ENCODE results near the gene PITPNB.

Gene PITPNB

DNA sequence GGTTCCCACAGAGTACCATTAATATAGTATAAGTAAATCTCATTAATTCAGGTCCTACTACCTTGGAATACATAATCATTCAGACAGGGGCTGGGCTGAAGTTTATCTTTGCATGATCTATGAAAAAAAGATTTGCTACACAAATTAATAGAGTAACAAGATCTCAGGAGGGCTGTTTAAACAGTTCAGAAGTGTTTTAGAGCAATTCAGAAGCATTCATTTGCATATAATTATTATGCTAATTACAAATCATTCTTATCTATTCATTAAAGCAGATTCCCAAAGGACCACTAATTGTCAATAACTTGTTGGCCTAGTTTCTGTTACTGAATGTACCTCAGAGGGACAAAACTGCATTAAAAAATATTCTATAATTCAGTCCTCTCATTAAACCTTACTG is 40.5 kb downstream of the PITPNB start:
- DNase-seq: no peak

DNA sequence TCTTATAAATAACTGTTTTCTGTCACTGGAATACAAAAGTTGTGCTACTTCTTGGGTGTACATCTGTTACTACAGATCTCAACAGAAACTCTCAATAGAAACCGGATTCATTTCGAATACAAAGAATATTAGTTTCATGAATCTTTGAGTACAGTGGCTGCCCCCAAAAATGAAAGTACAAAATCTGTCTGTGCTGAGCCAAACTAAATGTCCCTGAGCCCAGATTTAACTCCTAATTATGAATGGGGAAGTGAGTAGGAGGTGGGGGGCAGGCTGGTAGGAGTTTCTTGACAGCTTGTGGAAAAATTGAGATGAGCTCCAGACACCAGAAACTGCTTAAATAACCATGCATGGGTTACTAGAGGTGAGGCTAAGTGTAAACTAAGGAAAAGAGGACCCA is 41.6 kb downstream of the PITPNB start:
- no peak for DNase-seq

DNA sequence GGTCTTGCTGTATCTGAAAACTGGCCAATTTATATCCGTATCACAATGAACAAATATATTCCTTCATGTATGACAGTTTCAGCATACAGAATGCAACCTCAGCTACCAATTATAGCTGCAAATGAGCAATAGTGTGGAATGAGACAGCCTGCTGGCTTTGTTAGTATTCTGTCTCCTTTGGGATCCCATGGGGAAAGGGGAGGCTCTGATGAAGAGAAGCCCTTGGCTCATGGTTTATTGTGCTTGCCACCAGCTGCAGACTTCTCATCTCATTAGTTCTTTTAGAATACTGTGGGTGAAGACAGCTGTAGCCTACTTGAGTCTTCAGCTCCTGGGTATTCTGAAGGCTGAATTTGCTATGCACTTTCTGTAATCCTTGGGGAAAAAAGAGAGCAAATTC is 42.4 kb downstream of the PITPNB start:
- DNase-seq: peak; percentile 93

DNA sequence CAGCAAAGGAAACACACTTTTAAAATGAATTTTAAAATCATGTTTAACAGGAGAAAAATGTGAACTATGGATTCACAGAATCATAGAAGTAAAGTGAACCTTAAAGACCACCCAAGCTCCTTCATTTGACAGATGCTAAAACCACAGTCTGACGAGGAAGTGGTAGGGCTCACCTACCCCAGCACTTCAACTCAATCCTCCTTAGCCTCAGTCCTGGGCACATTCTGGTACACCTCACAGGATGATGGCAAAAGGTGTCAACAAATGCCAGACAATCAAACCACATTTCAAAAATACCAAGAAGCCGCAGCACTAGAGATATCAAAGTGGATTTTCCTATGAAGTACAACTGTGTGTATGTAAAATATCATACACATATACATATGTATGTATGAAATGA is 43.1 kb downstream of the PITPNB start:
- DNase-seq: no peak

DNA sequence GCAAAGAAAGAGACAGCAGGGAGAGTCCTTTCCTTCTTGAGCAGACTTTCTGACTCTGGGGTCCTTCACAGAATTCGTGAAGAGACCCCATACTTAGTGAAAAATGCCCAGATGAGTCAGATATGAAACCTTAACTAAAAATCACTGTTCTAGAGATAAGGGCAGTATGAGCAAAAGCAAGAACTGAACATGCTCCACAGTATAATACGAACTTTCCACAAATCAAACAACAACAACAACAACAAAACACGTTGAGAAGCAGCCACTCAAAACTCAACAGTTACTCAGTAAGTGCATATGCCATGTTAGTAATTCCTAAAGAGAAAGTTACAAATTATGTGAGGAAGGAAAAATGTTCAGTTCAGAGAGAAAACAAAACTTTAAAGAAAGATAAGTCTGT is 44.3 kb downstream of the PITPNB start:
- DNase-seq: no peak

DNA sequence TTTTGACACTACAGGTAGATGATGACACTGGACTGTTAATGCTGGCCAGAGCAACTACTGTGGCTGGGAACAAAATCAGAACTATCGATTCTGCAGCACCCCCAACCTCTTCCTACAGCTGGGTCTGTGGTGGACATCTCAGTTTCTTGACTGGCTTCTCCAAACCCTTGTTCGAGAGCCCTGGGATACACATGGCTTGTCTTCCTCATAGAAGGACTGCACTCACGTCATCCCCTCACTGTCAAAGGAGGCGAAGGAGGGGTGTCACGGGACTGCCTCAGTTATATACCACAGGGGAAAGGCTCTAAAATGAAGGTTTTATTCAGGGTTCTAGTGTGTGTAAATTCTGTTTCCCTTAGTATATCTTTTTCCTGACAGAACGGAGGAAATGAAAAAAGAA is 44.9 kb downstream of the PITPNB start:
- DNase-seq: no peak

DNA sequence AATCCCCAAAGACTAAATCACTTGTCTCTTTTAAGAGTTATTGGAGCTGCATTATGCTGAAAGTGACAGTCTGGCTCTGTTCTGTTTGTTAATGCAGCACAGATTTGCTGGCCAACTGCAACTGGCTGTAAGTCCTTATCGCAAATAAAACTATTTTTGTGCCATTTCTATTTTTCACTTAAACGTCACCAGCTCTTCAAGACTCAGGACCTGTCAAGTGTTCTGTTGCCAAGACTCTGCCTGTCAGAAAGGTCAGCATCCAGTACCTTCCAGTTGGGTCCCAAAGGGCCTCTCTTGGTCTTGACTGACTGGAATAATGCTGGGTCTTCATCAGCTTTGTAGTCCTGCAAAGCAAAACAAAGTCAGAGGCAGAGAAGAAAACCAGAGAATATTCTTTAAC is 45.6 kb downstream of the PITPNB start:
- DNase-seq: no peak

DNA sequence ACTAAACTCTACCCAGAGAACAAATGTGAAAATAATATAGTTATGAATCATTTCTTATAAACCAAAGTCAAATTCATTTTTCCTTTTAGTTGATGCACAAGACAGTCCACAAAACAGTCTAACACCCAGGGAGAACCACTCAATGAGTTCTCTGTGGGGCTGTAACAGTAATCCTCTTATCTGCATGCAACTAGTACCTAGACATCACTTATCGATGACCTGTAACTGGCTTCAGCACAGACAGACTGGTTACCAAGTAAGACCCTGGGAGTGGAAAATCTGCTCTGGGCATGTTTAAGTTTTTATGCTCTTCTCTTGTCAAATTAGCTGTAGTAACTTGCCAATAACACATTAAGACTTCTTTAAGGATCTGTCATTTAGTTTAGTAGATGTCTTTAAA is 46.6 kb downstream of the PITPNB start:
- no peak for DNase-seq

DNA sequence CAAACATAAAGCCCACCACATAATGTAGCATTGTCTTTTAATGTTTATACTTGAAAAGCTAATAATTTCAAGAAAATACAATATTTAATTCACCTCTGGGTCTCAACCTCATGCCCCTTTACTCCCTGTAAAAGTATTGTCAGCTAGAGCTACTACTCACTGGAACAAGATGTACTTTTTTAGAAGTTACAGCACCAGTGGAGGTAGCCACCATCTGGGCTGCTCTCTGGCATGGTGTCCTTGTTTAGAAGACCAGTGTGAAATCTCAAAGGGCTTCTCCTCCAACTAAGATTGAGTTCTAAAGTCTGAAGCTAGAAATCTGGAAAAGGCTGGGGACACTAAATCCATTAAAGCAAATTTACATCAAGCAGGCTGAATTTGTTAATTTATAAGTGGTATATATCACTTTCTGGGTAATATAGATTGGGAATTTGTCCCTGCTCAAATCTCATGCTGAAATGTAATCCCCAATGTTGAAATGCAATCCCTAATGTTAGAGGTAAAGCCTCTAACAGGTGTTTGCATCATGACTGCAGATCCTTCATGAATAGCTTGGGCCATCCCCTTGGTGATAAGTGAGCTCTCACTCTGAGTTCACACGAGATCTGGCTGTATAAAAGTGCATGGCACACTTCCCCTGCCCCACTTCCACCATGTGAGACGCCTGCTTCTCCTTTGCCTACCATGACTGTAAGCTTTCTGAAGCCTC is 47.6 kb downstream of the PITPNB start:
- no peak for DNase-seq

DNA sequence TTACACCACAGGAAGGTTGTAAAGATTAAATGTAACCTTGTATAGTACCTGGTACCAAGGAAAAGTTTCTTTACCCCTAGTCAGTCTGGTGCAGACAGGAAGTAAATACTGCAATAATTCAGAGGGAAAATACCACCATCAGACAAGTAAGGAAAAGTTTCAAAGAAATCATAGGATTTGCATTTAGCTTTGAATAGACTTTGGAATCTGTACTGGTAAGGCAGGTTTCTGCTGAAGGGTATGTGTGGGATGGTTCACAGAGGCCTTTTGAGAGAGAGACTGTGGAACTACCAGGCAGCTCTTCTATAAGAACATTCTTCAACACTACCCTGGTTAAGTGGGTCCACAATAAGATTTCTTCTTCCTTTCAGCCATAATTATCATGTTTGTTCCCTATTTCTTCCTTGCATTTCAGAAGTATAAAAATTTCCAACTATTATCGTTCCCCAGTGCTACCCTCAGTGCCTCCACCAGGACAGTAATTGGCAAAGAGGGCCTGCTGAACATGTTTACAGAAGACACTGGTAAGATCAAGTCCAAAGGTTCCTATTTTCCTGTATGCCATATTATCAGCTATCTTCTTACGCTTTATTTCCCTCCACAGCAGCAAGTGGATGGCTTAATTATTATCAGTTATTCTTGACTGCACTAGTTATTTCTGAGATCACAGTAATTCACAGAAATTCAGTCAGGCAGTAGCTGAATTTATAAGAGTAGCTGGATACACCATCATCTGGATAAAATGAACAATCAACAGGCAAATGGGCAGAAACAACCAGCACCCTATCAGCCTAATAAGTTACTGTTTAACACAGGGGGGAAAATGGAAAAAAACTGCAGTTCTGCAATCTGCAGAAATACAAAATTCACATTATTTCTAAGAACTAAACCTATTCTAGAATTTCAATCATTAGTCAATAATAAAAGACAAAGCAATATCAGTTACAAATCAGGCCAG is 48.5 kb downstream of the PITPNB start:
- DNase-seq: no peak

DNA sequence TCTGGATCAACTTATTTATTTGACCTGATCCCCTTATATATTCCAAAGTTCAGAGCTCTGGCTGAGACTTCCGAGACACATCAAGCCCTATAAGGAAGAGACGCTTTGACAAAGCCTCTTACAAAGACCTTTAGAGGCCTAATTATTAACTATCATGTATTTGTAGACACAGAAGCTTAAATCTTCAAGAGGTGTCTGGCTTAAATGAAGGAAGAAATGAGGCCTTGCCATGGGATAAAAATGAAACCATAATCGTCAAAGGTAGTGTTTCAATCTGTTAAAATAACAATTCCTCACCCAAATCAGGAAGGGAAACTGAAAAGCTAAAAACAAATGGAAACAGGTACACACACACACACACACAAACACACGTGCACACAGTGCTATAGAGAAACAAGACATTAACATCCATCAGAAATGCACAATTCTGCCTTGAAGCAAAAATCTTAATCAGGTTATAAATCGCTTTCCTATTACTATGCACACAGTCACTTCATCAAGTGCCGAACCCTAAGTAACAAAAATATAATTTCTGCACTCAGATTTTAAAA is 50.2 kb downstream of the PITPNB start:
- DNase-seq: no peak

DNA sequence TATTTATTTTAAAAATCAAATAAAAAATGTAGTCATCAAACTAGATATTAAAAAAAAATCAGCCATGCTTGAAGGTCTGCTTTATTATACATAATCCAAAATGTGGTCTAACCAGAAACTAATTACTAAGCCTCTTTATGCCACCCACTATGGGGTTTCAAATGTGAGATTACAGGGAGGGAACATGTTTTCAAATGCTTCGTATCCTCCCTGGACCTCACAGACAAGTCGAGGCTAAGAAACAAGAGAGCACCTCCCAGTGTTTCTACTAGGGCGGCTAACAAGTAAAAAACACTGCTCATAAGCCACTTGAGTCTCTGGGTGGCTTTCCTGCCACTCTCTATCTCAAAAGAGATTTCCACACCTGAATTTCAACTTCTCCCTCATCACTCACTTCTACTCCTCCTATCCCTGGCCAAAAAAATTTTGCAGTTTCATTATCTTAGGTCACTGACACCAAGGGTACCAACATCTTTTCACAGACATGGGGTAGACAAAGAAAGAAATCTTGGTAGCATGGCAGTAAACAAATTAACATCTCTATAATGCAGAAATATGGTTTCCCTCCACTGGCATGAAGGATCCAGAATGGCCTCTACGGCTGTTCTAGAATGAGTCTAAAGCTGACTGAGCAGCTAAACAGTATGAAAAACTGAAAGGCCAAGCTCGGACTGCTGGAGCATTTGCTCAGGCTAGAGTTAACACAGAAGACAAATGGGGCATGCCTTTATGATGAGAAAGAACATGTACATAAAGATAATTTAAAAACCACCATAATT is 50.9 kb downstream of the PITPNB start:
- no peak for DNase-seq

DNA sequence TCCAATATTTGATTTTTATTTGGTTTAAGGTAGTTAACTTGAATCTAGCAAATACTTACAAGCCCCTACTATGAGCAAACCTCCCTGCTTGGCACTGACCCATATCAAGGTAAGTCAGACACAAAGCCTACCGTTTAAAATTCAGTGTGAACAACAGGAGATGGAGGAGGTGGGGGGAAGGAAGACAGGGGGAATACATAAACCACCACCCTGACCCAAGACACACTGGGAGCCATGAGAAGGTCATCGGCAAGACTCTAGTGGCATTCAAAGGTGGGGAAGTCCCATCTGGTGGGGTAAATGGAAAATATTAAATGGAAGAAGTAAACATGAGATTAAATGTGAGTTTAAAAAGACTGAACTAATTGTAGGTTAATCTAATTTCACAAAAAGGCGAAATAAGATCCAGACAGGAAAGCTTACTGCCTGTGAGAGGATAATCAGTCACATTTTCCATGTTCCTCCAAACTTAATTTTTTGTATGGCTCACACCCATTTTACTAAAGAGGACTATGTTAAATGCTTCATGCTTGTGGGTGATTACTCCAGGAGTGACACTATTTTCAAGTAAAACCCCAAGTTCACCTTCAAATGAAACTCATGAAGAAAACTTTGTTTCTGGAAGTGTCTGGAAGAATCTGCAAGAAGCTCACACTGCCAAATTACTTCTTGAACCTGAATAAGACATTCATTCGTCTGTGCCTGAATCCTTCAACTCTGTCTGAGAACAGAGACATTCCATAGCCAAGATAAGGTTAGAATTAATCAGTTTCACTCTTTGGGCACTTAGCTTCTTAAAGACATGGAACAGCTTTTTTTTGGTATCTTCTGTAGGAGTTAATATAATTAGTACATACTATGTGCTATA is 51.7 kb downstream of the PITPNB start:
- no peak for DNase-seq

DNA sequence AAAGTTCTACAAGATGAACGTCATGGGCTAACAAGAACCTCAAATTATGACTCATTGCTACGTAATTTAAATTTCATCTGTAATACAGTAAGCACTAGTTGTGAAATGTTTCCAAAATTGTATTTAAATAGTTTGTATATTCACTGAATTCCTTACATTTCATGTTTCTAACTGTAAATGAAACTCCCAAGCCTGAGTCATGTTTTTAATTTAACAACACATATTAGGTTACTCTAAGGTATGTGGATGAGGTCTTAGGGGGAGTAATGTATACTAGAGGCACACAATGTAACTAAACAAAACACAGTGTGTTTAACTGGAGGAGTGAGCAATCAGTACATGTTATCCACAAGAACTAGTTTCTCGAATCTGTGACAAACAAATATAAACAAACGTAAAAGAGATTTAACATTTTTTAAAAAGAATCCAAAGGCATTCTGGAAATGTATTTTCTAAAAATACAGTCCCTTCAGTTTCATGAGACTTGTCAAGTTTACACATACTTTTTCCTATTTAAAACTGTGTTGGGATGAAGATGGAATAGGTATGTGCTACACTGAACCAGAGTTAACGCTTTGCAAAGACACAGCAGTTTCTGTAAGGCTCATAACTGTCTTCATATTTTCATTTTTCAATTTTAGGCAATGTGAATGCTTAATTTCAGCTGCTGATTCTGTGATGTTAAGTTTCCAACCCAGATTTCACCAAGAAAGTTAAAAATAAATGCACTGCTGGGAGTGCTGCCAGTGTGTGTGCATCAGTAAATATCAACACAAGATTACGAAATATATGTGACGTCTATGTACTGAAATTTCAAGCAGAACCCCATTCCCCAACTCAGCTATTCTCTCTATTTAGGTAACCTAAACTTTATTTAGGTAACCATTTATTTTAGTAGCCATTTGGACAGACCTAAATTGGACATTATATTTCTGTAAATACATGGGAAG is 52.6 kb downstream of the PITPNB start:
- DNase-seq: no peak

DNA sequence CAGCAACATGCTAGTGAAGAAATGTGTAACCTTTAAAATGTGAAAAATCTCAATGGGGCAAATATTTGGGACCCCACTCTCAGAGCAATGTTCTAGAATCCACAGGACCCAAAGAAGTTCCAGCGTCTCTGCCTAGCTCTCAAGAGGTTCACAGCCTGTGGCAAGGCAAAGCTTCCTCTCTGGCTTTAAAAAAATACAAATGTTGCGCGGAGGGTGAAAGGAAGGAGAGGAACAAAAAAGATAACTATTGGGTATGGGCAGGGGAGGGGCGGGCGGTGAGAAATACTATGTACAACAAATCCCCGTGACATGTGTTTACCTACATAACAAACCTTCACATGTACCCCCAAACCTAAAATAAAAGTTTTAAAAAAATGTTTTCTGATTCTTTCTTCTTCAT is 53.6 kb downstream of the PITPNB start:
- DNase-seq: no peak

DNA sequence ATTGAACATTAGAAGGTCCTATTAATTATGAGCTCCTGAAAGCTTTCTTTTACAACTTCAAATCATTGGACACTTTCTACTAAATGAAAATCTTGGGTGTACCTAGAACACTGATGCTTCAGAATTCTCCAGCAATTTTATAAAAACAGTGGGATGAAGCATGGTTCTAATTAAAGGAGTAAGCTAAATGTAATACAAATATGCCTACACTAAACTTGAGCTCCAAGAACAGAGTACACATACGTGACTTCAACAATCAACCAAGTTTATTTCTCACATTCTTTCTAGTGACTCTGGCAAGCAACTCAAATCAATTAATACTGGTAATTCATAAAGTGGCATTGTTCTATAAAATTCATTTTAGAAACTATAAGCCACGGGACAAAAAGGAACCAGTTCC is 55.5 kb downstream of the PITPNB start:
- no peak for DNase-seq

DNA sequence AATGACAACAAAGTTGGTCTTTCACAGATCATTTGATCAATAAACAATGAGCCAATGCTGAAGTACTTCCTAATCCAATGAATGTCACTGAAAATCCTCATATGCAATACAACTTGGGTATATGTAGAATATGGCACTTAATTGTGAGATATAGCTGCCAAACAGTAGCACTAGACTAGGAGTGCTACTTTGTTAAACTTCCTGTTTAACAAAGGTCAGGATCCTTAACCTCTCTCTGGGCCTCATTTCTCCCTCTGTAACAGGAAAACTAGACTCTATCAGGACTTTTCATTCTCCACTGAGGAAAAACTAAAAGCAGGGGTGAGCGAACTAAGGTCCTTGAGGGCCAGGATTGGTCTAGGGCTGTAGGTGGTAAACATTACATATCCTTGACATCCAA is 56.1 kb downstream of the PITPNB start:
- DNase-seq: no peak

DNA sequence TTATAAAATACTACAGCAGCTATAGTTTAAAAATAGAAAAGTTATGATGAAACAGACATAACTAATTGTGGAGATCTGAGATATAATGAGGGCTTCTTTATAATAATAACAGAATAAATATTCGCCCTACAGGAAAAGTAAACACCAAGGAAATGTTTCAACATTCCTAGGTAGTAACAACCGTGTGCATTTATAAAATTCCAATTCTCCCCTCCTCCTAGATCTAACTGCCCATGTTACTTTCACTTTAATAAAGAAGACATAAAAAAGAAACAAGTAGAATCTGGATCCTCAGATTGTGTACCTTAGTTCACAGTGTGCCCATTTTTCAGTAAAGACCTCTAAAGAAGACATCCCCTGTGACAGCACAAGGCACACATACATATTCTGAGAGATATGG is 59.7 kb downstream of the PITPNB start:
- DNase-seq: no peak

DNA sequence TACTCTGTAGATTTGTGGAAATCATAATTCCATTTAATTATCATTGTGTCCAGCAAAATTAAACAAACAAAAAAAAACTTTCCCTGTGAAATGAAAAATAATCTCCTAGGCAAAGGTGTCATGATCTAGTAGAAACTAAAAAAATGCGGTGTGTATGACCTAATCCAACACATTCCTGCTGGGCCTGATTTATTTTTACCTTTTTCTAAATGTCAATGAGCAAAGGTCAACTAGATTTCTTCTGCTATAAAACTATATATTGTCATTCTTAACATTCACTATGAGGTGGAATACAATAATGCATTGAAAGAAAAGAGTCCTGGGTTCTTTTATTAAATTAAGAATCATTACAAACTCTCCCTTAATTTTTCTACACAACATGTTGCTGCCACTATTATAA is 60.4 kb downstream of the PITPNB start:
- DNase-seq: no peak

DNA sequence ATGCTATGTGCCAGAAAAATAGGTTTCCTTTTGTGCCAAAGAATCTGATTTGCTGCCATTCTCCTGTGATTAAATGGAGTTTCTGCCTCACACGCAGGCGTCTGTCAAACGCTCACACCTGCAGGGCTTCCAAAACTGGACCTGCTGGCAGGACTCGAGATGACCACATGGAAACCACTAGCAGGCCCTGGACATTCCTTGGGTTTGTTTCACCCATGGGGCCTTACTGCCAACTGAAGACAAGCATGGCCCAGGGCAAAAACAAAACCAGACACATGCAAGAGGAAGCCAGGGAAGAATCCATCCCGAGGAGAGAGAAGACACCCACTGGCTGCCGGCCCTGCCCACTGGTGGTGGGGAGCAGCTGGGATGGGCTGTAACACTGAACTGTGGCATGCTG is 61.6 kb downstream of the PITPNB start:
- no peak for DNase-seq

DNA sequence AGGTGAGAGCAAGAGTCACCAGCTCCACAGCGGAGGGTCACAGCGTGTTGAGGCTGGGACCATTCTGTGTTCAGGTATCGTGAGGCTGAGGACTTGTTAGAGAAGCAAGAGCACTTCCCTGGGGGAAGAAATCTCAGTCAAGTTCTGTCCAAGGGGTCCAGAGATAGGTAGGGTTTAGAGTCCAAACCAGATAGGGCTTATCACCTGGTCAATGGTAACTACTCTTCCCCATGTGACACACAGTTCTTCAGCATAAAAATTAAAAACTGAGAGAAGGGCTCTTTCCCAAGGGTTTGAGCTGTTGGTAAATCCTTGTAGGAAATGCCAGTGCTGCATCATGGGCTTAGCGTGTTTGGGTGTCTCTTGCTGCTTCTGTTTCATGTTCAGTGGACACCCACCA is 62.7 kb downstream of the PITPNB start:
- no peak for DNase-seq

Measured in NCI-H1694 treated with DMSO at 0.1 percent for 48 hours (cell line).